NCI-H2171 treated with DMSO at 0.1 percent for 48 hours (cell line): ENCODE results near the gene EHBP1.

Experiments
- DNase-seq: peaks from one replicate; lab custom pipeline; 2025; lab: John Stamatoyannopoulos, UW

The EHBP1 gene

DNA sequence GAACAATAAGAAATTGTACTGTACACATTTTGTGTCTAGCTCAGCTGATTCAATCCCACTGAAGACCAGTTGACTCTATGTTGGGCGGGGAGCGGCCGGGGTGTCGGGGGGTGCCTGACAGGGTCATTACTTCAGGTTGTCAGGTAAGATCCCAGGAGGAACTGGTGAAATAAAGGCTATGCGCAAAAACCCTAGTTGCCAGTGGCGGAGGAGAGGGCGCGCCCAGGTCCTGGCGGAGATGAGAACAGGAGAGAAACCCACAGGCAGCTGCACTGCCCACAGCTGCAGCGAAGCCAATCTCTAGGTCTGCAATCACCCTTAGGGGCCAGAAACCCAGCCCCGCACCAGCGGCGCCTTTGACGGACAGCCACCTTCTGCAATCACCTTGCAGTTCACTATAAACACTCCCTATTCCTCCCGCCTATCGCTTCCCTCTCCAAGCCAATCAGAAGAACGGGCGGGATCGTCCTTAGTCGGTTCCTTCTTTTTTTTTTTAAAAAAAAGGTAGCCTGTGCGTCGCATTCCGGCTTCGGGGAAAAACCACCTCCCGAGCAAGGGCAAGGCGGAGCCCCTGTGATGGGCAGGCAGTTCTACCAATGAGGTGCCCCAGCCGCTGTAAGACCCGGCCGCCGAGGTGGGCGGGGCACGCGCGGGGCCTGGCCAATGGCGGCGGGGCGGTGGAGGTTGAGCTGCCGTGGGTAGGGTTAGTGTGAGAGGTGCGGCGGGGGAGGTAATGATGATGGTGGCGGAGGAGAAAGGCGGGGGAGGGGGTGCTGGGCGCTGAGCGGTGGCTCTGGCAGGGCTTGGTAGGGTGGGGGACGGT, at the start of gene EHBP1:
EHBP1 (plus strand) TSS at position 707 of the 823 bp plus-strand sequence. CDS start 1,479 bp downstream, outside the sequence.
- peak; percentile 99 for DNase-seq

DNA sequence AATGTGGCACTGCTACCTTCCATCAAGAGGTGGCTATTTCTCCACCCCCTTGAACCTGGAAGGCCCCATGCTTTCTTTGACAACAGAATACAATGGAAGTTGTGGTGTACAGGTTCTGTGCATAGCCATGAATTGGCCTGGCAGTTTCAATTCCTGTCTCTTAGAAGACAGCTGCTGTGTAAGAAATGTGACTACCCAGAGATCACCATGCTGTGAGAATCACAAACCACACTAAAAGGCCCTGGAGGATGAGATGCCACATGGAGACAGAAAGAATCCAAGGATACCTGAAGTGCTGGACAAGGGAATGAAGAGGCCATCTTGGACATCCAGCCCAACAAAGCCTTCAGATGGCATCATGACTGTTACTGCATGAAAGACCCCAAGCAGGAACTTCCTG, 47.7 kb upstream of the EHBP1 start:
- DNase-seq = no peak

DNA sequence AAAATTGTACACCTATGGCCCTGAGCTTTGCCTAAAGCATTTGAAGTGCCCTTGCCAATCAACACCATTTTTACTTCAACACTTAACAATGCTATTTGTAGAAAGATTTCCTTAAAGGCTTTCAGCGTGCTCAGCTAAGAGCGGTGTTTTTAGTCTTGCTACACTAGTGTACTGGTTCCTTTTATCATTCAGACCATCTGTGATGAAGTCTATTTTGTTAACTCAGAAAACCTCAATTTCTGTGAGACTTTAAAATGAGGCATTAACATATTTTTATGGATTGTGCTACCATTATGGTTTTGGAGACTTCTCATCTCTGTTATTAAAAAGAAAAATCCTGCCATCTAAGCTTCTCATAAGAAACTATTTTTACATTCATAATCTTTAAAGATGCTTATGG, 46.6 kb upstream of the EHBP1 start:
- no peak for DNase-seq

- no peak for DNase-seq
Measured at GRCh38 chr2:62660087-62660486, 45.4 kb upstream of the EHBP1 start.

DNA sequence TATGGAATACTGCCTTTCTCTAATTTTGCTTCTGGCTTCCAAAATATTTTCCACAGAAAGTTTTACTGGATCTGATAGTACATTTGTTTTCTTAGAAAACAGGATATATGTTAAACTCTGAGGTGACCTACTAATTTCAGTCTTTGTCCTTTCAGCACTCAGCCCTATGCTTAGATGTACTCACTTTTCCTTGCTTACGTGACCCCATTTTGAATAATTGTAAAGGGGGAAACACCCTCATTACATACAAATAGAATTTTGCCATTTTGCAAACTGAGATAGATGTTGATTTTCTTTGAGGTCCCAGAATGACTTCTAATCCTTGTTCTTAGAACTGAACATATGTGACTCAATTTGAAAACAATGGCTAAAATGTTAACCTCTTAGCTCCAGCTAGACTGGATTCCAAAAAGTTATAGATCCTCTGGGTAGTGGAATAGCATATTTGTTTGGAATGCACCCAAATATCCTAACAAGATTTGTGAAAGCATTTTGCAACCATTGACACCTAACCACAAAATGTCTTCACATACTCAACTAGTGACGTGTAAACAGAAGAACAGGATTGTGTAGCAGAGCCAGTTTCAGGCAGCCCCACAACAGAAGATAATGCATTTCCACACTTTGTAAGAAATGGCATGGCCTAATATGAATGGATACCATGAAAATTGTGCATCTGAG, 44.8 kb upstream of the EHBP1 start:
- DNase-seq = no peak

GRCh38 chr2:62661263-62661635, 44.3 kb upstream of the EHBP1 start:
- DNase-seq = no peak

GRCh38 chr2:62662131-62662530, 43.4 kb upstream of the EHBP1 start:
- no peak for DNase-seq

DNA sequence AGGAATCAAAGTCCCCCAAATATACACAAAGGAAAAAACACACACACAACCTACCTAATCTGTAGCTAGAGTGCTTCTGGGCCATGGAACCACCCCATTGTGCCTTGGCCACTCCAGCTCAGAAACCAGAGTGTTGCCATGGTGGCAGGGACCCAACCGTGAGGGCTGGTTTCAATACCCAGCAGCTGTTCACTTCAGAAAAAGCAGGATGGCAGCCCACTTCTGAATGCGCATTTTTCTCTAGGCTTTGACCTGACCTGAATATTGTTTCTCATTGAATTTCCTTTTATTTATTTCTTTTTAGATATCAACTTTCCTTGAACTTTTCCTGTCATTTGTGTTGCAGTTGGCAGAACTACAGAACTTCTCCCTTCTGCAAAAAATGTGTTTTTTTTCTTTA, 43.0 kb upstream of the EHBP1 start:
- DNase-seq = no peak

DNA sequence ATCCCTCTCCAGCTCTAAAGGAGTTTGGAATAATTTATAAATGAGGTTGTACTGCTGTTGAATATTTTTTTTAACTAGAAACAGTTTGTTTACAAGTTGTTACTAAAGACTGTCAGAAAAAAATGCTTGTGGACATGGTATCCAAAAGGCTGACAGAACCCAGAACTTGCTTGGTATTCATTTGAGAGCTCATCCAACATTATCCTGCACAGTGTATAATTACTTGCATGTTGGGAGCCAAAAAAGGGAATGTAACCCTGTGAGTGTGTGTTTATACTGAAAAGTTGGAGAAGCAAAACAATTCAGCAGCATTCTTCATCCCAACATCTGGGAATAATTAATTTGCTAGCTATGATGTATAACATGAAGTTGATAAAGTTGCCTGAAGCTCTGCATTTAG, 42.1 kb upstream of the EHBP1 start:
- DNase-seq = no peak

GRCh38 chr2:62663920-62664795, 41.4 kb upstream of the EHBP1 start:
- DNase-seq = no peak

DNA sequence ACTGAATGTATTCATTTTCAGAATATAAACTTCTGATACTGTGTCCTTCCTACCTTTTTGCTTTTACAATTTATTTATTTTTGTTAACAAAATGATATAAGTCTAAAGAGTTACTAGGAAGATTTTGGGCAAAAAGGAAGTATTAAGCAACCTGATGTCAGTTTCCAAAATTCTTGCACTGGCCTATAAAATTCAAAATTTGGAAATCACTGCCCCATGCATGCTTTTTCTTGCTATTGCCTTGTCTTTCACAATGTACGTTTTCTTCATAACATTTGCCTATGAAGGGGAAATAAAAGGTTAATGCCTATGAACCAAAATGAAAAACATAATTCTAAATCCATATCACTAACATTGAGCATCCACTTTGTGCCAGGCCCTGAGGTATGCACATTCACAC, 40.1 kb upstream of the EHBP1 start:
- DNase-seq = no peak

GRCh38 chr2:62669180-62669579, 36.3 kb upstream of the EHBP1 start:
- DNase-seq = no peak

GRCh38 chr2:62672601-62673000, 32.9 kb upstream of the EHBP1 start:
- DNase-seq = no peak

DNA sequence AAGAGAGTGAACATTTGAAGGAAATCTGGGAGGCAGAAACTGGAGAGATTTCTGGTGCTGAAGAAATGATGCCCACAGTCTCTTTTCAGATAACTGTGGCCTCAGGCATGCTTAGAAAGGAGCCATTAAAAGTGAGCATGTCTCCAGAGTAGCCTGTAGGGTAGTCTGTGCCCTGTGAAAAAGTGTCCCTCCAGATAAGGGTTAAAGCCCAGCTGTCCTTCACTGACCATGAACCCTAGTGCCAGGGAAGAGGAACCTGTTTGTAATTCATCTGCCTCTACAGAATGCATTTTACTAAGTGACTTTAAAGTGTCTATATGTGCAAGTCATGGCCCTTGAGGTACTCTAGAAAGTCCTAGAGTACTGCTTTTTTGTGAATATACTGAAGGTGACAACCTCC, 30.5 kb upstream of the EHBP1 start:
- no peak for DNase-seq

DNA sequence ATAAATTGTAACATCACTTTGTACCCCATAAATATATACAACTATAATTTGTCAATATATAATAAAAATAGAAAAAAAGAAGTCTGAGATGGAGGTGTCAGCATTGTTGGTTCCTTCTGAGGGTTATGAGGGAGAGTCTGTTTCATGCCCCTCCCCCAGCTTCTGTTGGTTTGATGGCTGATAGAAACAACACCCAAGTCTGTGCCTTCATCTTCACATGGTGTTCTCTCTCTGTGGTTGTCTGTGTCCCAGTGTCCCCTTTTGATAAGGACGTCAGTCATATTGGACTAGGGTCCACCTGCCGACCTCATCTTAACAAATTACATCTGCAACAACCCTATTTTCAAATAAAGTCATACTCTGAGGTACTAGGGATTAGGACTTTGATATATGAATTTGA, 20.3 kb upstream of the EHBP1 start:
- no peak for DNase-seq

DNA sequence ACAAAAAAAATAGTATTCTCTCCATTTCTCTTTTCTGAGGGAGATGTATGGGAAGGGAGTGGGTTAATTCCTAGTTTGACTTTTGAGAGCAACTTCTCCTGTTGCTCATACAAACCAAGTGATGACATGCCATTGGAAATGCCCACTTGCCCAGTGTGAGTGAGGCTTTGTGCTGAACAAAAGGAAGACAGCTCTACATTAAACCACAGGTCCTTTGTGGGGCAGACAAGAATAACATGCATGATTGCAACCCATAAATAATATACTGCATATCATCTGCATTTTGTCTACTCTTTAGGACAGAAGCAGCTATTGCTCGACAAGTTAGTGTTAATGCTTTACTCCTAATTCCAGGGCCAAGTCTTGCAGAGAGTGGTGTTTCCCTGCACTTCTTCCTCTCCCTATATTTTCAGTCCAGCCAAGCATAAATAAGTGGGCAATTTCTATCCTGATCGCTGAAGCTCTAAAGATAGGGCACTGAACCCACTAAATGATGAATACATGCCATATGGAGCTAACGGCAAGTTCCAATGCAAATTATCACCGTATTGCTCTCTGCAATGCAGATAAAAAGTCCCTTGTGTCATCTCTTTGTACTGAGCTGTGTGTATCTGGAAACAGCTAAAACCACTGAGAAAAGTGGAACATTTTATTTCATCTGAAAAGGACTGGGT, 19.4 kb upstream of the EHBP1 start:
- DNase-seq = peak; percentile 76

DNA sequence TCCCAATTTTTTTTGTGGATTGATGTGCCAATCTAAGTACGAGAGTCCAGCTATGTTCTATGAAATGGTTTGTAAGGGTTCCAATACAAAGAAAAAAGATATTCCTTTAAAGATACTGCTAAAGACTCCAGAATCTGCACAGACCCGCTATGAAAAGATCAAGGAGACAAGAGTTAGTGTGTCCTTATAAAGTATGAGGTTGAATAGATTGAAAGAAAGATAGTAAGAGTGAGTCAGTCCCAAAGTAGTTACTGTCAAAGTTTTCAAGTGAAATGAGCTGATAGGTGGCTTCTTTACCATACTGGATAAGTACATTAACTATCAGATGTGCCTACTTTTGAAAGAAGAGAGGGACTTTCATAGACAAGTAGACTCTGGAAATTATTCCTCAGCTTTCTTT, 17.9 kb upstream of the EHBP1 start:
- no peak for DNase-seq

DNA sequence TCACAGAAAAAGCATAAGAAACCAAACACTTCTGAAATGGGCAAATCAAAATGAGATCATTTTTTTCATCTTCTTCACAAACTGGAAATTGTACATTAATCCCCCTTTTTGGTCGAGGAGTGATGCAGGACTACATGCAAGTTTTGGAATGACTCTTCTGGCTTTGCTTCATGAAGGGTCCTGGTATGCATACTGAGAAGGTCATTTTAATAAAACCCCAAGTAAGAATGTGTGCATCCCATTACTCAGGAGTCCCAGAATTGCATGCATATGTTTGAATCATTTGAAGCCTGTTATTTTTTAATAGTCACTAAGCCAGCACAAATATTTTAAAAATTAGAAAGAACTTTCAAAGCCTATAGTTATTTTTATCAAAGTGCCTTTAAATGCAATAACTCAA, 16.7 kb upstream of the EHBP1 start:
- no peak for DNase-seq

- DNase-seq = no peak
Measured at GRCh38 chr2:62691186-62691585, 14.3 kb upstream of the EHBP1 start.

DNA sequence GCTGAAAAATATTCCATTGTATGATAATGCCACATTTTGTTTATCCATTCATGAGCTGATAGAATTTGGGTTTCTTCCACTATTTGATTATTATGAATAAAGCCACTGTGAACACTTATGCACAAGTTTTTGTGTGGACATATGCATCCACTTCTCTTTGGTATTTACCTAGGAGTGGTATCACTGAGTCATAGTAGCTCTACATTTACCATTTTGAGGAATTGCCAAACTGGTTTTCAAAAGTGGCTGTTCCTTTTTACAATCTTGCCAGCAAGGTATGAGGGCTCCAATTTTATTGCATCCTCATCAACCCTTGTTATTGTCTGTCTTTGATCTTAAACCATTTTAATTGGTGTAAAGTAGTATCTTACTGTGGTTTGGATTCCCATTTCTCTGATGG, 13.3 kb upstream of the EHBP1 start:
- DNase-seq = no peak

GRCh38 chr2:62698653-62699052, 6.9 kb upstream of the EHBP1 start:
- DNase-seq = no peak

- DNase-seq = no peak
Measured at GRCh38 chr2:62704654-62705006, 883 bp upstream of the EHBP1 start.
